Karpas-422 (cell line): ENCODE data around the gene TXLNA. TPM values are rescaled to one million over a fixed set of nuclear protein-coding genes. Genes with fewer than 3 reads are reported as not detected.

Source experiments
- DNase-seq: peaks from one replicate; pipeline ENCODE4 v3.0.0-alpha.2; 2015
- H2AFZ ChIP-seq: fragments of 200-600 bp; sonication (generic); 2 replicates; pipeline ENCODE4 v1.6.1; 2014; ENCODE audit warnings: antibody characterized with exemption, low read length, mixed read lengths
- H3K27ac ChIP-seq: fragments of 200-600 bp; sonication (generic); 2 replicates; pipeline ENCODE4 v1.5.1; 2014; ENCODE audit warnings: mild to moderate bottlenecking, low read length, moderate library complexity
- H3K27me3 ChIP-seq: fragments of 200-600 bp; sonication (generic); 2 replicates; pipeline ENCODE4 v1.6.1; 2014; ENCODE audit warnings: low read length, mixed read lengths
- H3K36me3 ChIP-seq: fragments of 200-600 bp; sonication (generic); 2 replicates; pipeline ENCODE4 v1.6.1; 2014; ENCODE audit warnings: low read length, mixed read lengths; ENCODE audit not compliant: insufficient read depth
- H3K4me1 ChIP-seq: fragments of 200-600 bp; sonication (generic); 2 replicates; pipeline ENCODE4 v1.6.1; 2014; ENCODE audit warnings: mild to moderate bottlenecking, low read length, mixed read lengths
- H3K4me2 ChIP-seq: fragments of 200-600 bp; sonication (generic); 2 replicates; pipeline ENCODE4 v1.6.1; 2014; ENCODE audit warnings: low read length, low read depth, mild to moderate bottlenecking; ENCODE audit not compliant: poor library complexity, severe bottlenecking
- H3K4me3 ChIP-seq: fragments of 200-600 bp; sonication (generic); 2 replicates; pipeline ENCODE4 v1.5.1; 2014; ENCODE audit warnings: mild to moderate bottlenecking, antibody characterized with exemption, low read length, mixed read lengths
- H3K79me2 ChIP-seq: fragments of 200-600 bp; sonication (generic); 2 replicates; pipeline ENCODE4 v1.6.1; 2014; ENCODE audit warnings: mild to moderate bottlenecking, low read length, mixed read lengths
- H3K9ac ChIP-seq: fragments of 200-600 bp; sonication (generic); 2 replicates; pipeline ENCODE4 v1.6.0; 2014; ENCODE audit warnings: low read length
- H3K9me2 ChIP-seq: fragments of 200-600 bp; sonication (generic), shearing (Covaris generic); replicated peaks from 2 replicates; pipeline ENCODE4 v1.6.0; 2014; ENCODE audit warnings: mild to moderate bottlenecking, low read length, moderate library complexity; ENCODE audit not compliant: insufficient read depth
- H3K9me3 ChIP-seq: fragments of 300-700, 200-600 bp; sonication (generic); 2 replicates; pipeline ENCODE4 v1.6.1; 2014; ENCODE audit warnings: low read length, mixed read lengths
- H4K20me1 ChIP-seq: fragments of 200-600 bp; sonication (generic); 2 replicates; pipeline ENCODE4 v1.6.1; 2014; ENCODE audit warnings: mild to moderate bottlenecking, antibody characterized with exemption, low read length, low read depth; ENCODE audit not compliant: insufficient read depth
- total RNA-seq: library from RNA; depleted of rRNA; stranded (reverse); fragments of >200 nt; shearing (Covaris generic); gene quantifications from 2 replicates; pipeline ENCODE4 v1.2.3, GENCODE V29; 2014; ENCODE audit warnings: low replicate concordance

TXLNA gene
- total RNA-seq, 1 experiment from 2014 or later = 33.5 TPM

DNA sequence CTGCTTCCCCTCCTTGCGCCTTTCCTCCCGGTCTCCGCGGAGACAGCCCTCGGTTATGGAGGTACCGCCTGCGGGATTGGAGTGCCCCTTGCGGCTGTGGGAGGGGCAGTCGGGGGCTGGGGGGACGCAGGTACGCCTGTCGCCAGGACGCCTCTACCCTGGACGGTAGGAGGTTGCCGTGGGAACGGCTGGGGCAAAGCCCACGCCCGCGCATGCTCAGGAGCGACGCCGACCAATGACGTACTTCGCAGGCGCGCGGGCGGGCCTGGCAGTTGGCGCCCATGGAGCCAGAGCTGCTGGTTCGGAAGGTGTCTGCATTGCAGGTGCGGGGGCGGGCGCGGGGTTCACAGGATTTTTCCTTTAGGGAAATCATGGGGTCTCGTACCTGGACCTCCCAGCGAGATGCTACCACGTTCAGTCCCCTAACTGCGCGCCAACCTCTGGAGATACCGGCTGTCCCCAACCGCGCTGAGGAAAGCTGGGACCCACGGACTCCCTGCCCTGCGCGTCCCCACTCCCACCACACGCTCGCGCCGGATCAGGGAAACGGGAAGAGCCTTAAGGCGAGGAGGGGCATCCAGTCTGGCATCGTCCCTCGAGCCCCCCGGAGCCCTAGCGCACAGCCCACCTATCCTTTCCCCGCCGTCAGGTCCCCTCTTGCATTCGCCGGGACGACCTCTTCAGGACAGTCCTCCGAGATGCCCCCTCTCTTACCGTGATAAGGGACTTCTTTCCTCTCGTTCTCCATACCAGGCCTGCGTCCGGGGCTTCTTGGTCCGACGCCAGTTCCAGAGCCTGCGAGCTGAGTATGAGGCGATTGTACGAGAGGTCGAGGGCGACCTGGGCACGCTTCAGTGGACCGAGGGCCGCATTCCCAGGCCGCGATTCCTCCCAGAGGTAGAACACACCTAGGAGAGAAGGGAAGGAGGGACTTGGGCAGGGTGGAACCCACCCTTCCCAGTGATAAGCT lies 26.2 kb downstream of the TXLNA start, which contains the start of gene IQCC:
IQCC (plus strand) TSS at position 271 of the 970 bp plus-strand sequence; CDS start at position 282, 11 bp downstream.
- Histone ChIP-seq H4K20me1 (peaks cover 12% of the 10 kb centered on the region; the same call in 1 of the 2 replicates), H3K4me3 (peak within 1 kb of the TSS; percentile 84), H3K27me3 (no peaks in the 10 kb centered on the region), H3K79me2 (peaks cover 10% of the 10 kb centered on the region; the same call in 1 of the 2 replicates), H3K9me3 (no peaks in the 10 kb centered on the region), H3K4me2 (peak within 1 kb of the TSS; percentile 95), H3K36me3 (no peaks in the 10 kb centered on the region), H3K27ac (no peak within 1 kb of the TSS), H3K9me2 (no peaks in the 10 kb centered on the region), H2AFZ (peak within 1 kb of the TSS; percentile 36; the same call in 1 of the 2 replicates), H3K4me1 (peaks cover 56% of the 10 kb centered on the region), H3K9ac (peak within 1 kb of the TSS; percentile 85)
- peak; percentile 95 for DNase-seq

DNA sequence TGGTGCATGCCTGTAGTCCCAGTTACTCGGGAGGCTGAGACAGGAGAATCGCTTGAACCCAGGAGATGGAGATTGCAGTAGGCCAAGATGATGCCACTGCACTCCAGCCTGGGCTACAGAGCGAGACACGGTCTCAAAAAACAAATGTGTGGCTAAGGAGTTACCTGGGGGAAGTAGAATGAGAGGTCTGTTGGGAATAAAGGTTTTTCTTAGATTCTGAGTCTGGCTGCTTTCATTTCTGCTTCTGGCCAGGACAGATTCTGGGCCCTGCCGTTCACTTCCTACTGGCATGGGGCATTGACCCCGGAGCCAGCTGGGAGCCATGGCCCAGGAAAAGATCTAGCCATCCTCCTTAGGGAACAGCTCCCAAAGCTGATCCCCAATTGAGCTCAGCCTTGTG lies 29.0 kb downstream of the TXLNA start:
- Histone ChIP-seq H3K9me2 (no peaks in the 10 kb centered on the region), H3K4me2 (peak overlapping the region; percentile 33), H3K27ac (peak overlapping the region; percentile 39; the same call in 1 of the 2 replicates), H3K9ac (0 out of 2 replicates have a peak overlapping the region, but pooled peaks have one; percentile 34), H3K36me3 (no peaks in the 10 kb centered on the region), H3K79me2 (no peaks in the 10 kb centered on the region), H3K4me1 (peaks cover 37% of the 10 kb centered on the region), H3K27me3 (no peaks in the 10 kb centered on the region), H3K9me3 (no peaks in the 10 kb centered on the region), H4K20me1 (peaks cover 12% of the 10 kb centered on the region; the same call in 1 of the 2 replicates), H3K4me3 (peak overlapping the region; percentile 21; the same call in 1 of the 2 replicates), H2AFZ (no peak overlapping the region)
- peak; percentile 80 for DNase-seq

DNA sequence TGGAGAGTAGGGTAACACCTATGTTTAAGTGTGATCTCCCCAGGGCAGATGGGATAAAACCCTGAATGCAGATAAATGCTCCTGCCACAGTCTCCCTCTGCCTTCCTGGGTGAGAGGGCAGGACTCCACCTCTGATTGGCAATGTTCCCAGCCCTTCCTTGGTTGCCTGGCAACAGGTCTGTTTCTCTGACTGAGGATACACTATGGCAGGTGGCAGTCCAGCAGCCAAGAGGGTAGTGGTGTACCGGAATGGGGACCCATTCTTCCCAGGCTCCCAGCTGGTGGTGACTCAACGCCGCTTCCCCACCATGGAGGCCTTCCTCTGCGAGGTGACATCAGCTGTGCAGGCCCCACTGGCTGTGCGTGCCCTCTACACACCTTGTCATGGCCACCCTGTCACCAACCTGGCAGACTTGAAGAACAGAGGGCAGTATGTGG lies 29.4 kb downstream of the TXLNA start, which contains the start of gene DCDC2B:
DCDC2B (plus strand) TSS at position 199 of the 438 bp plus-strand sequence; CDS start at position 204, 5 bp downstream.
- Histone ChIP-seq H3K4me2 (peak within 1 kb of the TSS; percentile 33), H3K4me3 (peak within 1 kb of the TSS; percentile 21; the same call in 1 of the 2 replicates), H3K9me2 (no peaks in the 10 kb centered on the region), H4K20me1 (peaks cover 12% of the 10 kb centered on the region; the same call in 1 of the 2 replicates), H3K36me3 (no peaks in the 10 kb centered on the region), H3K9ac (0 out of 2 replicates have a peak within 1 kb of the TSS, but pooled peaks have one; percentile 34), H3K9me3 (no peaks in the 10 kb centered on the region), H3K79me2 (no peaks in the 10 kb centered on the region), H3K27me3 (no peaks in the 10 kb centered on the region), H2AFZ (no peak within 1 kb of the TSS), H3K27ac (peak within 1 kb of the TSS; percentile 39; the same call in 1 of the 2 replicates), H3K4me1 (peaks cover 37% of the 10 kb centered on the region)
- DNase-seq = peak; percentile 65

DNA sequence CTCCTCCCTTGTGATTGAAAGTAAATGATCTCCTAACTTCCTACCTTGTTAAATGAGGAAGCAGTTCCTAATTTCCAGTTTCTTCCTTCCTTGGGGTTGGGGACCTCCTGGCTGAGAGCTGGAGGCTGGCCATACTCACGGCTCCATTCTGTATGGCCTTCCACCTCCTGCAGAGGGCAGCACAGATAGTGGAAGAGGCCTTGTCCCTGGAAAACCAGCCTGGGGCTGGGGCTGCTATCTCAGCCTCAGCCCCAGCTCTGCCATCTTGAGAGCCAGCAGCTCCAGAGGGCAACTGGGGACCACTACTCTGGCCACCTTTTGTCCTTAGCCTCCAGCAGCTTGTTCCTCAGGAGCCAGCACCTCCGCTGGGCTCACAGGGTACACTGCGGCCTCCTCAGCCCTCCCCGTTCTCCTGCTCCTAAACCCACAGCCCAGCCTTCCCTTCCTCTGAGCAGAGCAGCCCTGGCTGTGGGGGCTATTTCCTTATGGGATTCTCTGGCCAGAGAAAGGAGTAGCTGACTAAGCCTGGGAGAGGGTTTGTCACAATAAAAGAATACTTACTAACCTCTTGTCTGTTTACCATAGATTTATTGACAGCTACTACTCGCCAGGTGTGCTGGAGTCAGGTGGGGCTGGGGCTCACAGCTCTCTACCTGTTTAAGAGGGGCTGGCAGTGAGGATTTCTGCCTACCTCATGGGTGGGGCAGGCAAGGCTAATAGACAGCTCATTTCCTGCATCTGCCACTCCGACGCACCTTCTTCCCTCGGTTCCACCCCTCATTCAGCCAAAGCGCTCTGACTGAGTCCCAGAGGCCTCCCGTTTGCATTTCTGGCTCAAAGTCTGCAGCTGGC lies 36.4 kb downstream of the TXLNA start:
- Histone ChIP-seq H2AFZ (no peak overlapping the region), H3K4me3 (no peak overlapping the region), H3K9ac (no peak overlapping the region), H3K79me2 (peaks cover under 1% of the 10 kb centered on the region; the same call in 1 of the 2 replicates), H4K20me1 (no peaks in the 10 kb centered on the region), H3K27ac (no peak overlapping the region), H3K4me2 (no peak overlapping the region), H3K9me3 (no peaks in the 10 kb centered on the region), H3K27me3 (no peaks in the 10 kb centered on the region), H3K4me1 (peaks cover 12% of the 10 kb centered on the region), H3K9me2 (no peaks in the 10 kb centered on the region), H3K36me3 (no peaks in the 10 kb centered on the region)
- DNase-seq = peak; percentile 87

DNA sequence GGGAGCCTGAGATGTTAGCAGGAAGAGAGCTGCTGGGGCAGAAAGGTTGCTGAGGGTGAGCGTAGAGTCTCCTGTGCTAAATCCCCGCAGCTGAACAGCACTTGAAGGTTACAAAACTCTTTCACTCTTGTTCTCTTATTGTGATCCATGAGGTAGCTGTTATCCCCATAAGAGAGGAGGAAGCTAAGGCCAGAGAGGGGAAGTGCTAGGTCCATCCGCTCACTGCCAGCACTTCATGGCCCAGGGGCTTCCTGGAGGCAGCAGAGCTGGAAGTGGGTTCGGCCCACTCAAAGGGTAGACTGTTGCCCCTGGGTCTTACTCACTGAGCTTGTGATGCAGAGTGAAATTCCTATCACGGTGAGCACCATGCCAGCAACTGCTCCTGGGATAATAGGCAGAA lies 37.1 kb downstream of the TXLNA start:
- Histone ChIP-seq H3K27me3 (no peaks in the 10 kb centered on the region), H4K20me1 (no peaks in the 10 kb centered on the region), H3K79me2 (peaks cover 8% of the 10 kb centered on the region), H3K9me2 (no peaks in the 10 kb centered on the region), H3K4me1 (peaks cover 19% of the 10 kb centered on the region), H3K4me3 (no peak overlapping the region), H3K36me3 (no peaks in the 10 kb centered on the region), H3K4me2 (no peak overlapping the region), H3K9me3 (no peaks in the 10 kb centered on the region), H2AFZ (no peak overlapping the region), H3K27ac (no peak overlapping the region), H3K9ac (no peak overlapping the region)
- DNase-seq = no peak

DNA sequence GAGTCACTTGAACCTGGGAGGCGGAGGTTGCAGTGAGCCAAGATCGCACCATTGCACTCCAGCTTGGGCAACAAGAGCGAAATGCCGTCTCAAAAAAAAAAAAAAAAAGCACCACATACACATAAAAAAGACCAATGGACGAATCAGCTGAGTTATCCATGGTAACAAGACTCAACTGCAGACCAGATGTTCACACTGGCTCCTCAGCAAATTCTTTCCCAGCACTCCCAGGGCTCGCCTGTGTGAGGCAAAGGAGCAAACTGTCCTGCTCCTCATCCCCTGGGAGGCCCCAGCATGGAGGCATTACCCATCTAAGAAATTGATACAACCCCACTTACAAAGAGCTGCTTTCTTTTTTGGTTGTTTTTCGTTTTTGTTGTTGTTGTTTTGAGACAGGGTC lies 39.5 kb downstream of the TXLNA start:
- no peaks in the 10 kb centered on the region for H3K9me2 ChIP-seq
- H3K4me2 ChIP-seq = no peak overlapping the region
- H3K9ac ChIP-seq = no peak overlapping the region
- H3K36me3 ChIP-seq = peaks cover 5% of the 10 kb centered on the region; the same call in 1 of the 2 replicates
- no peak overlapping the region for H3K4me3 ChIP-seq
- H3K27ac ChIP-seq = no peak overlapping the region
- H2AFZ ChIP-seq = no peak overlapping the region
- H3K27me3 ChIP-seq = no peaks in the 10 kb centered on the region
- no peaks in the 10 kb centered on the region for H4K20me1 ChIP-seq
- H3K9me3 ChIP-seq = no peaks in the 10 kb centered on the region
- peaks cover 33% of the 10 kb centered on the region for H3K4me1 ChIP-seq
- no peak for DNase-seq
- H3K79me2 ChIP-seq = peaks cover 31% of the 10 kb centered on the region

DNA sequence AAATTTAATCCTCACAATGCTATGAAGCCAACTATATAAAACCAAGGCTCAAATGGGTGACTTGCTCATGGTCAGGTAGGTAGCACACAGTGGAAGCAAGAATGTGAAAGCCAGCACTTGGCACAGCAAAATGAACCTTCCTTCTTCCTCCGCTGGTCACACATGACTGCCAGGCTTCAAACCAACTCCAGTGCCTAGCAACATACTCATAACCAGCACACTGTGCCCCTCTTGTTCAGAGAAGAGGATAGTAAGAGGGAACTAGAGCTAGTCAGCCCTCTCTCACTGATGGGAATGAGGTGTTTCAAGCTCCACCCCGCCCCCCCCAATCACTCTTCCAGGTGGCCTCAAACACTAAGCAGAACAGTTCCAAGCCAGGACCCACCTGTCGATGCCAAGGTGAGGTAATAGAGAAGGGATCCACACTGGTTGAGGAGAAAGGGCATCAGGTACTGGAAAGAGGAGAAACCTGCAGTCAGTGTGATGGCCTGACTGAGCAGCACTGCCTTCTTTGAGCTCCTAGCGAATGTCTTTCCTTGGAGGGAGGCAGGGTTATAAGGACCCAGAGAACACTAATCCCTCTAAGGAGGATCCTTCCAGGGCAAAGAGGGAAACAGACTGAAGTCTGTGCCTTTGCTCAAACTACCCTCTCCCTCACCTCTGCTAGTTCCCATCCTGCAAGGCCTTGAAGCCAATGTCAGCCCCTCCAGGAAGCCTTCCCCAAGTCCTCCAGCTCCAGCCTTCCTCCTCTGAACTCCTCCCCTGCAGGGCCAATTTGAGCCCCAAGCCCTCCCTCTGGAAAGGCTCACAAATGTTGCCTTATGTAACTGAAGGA lies 41.5 kb downstream of the TXLNA start:
- Histone ChIP-seq H3K4me3 (peak overlapping the region; percentile 94), H4K20me1 (no peaks in the 10 kb centered on the region), H3K36me3 (peaks cover 12% of the 10 kb centered on the region; the same call in 1 of the 2 replicates), H3K9ac (peak overlapping the region; percentile 95), H3K4me1 (peaks cover 33% of the 10 kb centered on the region), H3K4me2 (peak overlapping the region; percentile 79), H3K79me2 (peaks cover 35% of the 10 kb centered on the region), H3K27me3 (no peaks in the 10 kb centered on the region), H3K27ac (peak overlapping the region; percentile 31; the same call in 1 of the 2 replicates), H3K9me3 (no peaks in the 10 kb centered on the region), H2AFZ (no peak overlapping the region), H3K9me2 (no peaks in the 10 kb centered on the region)
- no peak for DNase-seq
